H9 (cell line): ENCODE results near the gene CRMP1. TPM values are rescaled to one million over a fixed set of nuclear protein-coding genes. Genes with fewer than 3 reads are reported as not detected.

ENCODE experiments used
- DNase-seq: peaks from one replicate; pipeline ENCODE4 v3.0.0-alpha.2; 2017
- H2AFZ ChIP-seq: one replicate; pipeline ENCODE4 v1.6.1; 2013; ENCODE audit warnings: mild to moderate bottlenecking, low read length, control low read depth, moderate library complexity
- H2AK5ac ChIP-seq: 2 replicates; pipeline ENCODE4 v1.6.1; 2013; ENCODE audit warnings: low read length, control low read depth, mixed read lengths; ENCODE audit not compliant: insufficient read length
- H2BK120ac ChIP-seq: one replicate; pipeline ENCODE4 v1.6.1; 2013; ENCODE audit warnings: low read depth, mild to moderate bottlenecking, low read length, control low read depth, inconsistent platforms; ENCODE audit not compliant: poor library complexity, severe bottlenecking
- H2BK12ac ChIP-seq: 2 replicates; pipeline ENCODE4 v1.6.1; 2013; ENCODE audit warnings: low read length, control low read depth, mixed read lengths, low read depth; ENCODE audit not compliant: insufficient read length
- H2BK15ac ChIP-seq: 2 replicates; pipeline ENCODE4 v1.6.1; 2013; ENCODE audit warnings: low read depth, low read length, control low read depth
- H2BK20ac ChIP-seq: one replicate; pipeline ENCODE4 v1.6.1; 2013; ENCODE audit warnings: low read depth, mild to moderate bottlenecking, low read length, control low read depth, inconsistent platforms; ENCODE audit not compliant: poor library complexity, severe bottlenecking
- H2BK5ac ChIP-seq: 2 replicates; pipeline ENCODE4 v1.6.1; 2013; ENCODE audit warnings: low read length, control low read depth, mixed read lengths; ENCODE audit not compliant: insufficient read length
- H3K14ac ChIP-seq: 2 replicates; pipeline ENCODE4 v1.6.1; 2013; ENCODE audit warnings: low read length, control low read depth; ENCODE audit not compliant: insufficient read depth
- H3K18ac ChIP-seq: 2 replicates; pipeline ENCODE4 v1.6.1; 2013; ENCODE audit warnings: low read depth, mild to moderate bottlenecking, mixed read lengths, low read length, control low read depth; ENCODE audit not compliant: insufficient read length
- H3K23ac ChIP-seq: 2 replicates; pipeline ENCODE4 v1.6.1; 2013; ENCODE audit warnings: low read length, control low read depth, mixed read lengths, low read depth; ENCODE audit not compliant: insufficient read length
- H3K23me2 ChIP-seq: 2 replicates; pipeline ENCODE4 v1.6.1; 2013; ENCODE audit warnings: low read depth, mild to moderate bottlenecking, mixed read lengths, low read length, control low read depth; ENCODE audit not compliant: insufficient read length, poor library complexity, severe bottlenecking
- H3K27ac ChIP-seq: 2 replicates; pipeline ENCODE4 v1.5.1; 2013; ENCODE audit warnings: low read length, control low read depth, mixed read lengths, low read depth; ENCODE audit not compliant: insufficient read length
- H3K27me3 ChIP-seq: 2 replicates; pipeline ENCODE4 v1.6.1; 2013; ENCODE audit warnings: low read length, control low read depth, inconsistent platforms; ENCODE audit not compliant: insufficient read depth
- H3K4ac ChIP-seq: 2 replicates; pipeline ENCODE4 v1.6.1; 2013; ENCODE audit warnings: low read depth, mild to moderate bottlenecking, control low read depth, inconsistent platforms, low read length, moderate library complexity
- H3K4me1 ChIP-seq: 2 replicates; pipeline ENCODE4 v1.6.1; 2013; ENCODE audit warnings: low read length, control low read depth, inconsistent platforms; ENCODE audit not compliant: insufficient read depth
- H3K4me2 ChIP-seq: 2 replicates; pipeline ENCODE4 v1.6.1; 2013; ENCODE audit warnings: low read length, control low read depth, mixed read lengths; ENCODE audit not compliant: insufficient read length, insufficient read depth
- H3K56ac ChIP-seq: 2 replicates; pipeline ENCODE4 v1.6.1; 2013; ENCODE audit warnings: low read depth, mild to moderate bottlenecking, mixed read lengths, low read length, control low read depth; ENCODE audit not compliant: insufficient read length
- H3K79me1 ChIP-seq: 2 replicates; pipeline ENCODE4 v1.6.1; 2013; ENCODE audit warnings: low read depth, mild to moderate bottlenecking, moderate library complexity, low read length, control low read depth, inconsistent platforms; ENCODE audit not compliant: insufficient read depth, poor library complexity, severe bottlenecking
- H3K79me2 ChIP-seq: 2 replicates; pipeline ENCODE4 v1.6.1; 2013; ENCODE audit warnings: low read length, control low read depth, inconsistent platforms; ENCODE audit not compliant: insufficient read depth
- H3K9ac ChIP-seq: 2 replicates; pipeline ENCODE4 v1.6.1; 2013; ENCODE audit warnings: low read length, control low read depth, mixed read lengths; ENCODE audit not compliant: insufficient read length; ENCODE audit errors: extremely low read depth
- H3K9me3 ChIP-seq: one replicate; pipeline ENCODE4 v1.6.1; 2013; ENCODE audit warnings: low read depth, low read length, inconsistent platforms; ENCODE audit not compliant: control insufficient read depth
- H3T11ph ChIP-seq: one replicate; pipeline ENCODE4 v1.6.1; 2013; ENCODE audit warnings: mild to moderate bottlenecking, low read length, control low read depth, inconsistent platforms
- H4K20me1 ChIP-seq: one replicate; pipeline ENCODE4 v1.6.1; 2013; ENCODE audit not compliant: control insufficient read depth, insufficient read length, insufficient read depth
- H4K5ac ChIP-seq: 2 replicates; pipeline ENCODE4 v1.6.1; 2013; ENCODE audit warnings: low read depth, mild to moderate bottlenecking, mixed read lengths, low read length, control low read depth; ENCODE audit not compliant: insufficient read length
- H4K8ac ChIP-seq: replicated peaks from 2 replicates; pipeline ENCODE4 v1.6.1; 2013; ENCODE audit warnings: low read length, control low read depth, mixed read lengths, low read depth; ENCODE audit not compliant: insufficient read length
- H4K91ac ChIP-seq: 2 replicates; pipeline ENCODE4 v1.6.1; 2013; ENCODE audit warnings: low read depth, mild to moderate bottlenecking, moderate library complexity, mixed read lengths, low read length, control low read depth; ENCODE audit not compliant: insufficient read length
- H3K27ac Mint-ChIP-seq, 3 experiments: 2 replicates in 2 of 3; 3 replicates in 1 of 3; pipeline ENCODE4 v1.8.0; 2020 to 2021; ENCODE audit warnings: mixed read lengths in 3 of 3, mild to moderate bottlenecking in 1 of 3, moderate library complexity in 1 of 3
- H3K27me3 Mint-ChIP-seq: 2 replicates; pipeline ENCODE4 v1.8.0; 2021; ENCODE audit warnings: low read depth, mild to moderate bottlenecking, moderate library complexity, mixed read lengths
- H3K36me3 Mint-ChIP-seq, 3 experiments: 2 replicates in 2 of 3; 3 replicates in 1 of 3; pipeline ENCODE4 v1.8.0; 2020 to 2021; ENCODE audit warnings: low read depth in 3 of 3, mixed read lengths in 3 of 3; ENCODE audit not compliant: insufficient read depth in 1 of 3
- H3K4me1 Mint-ChIP-seq, 2 experiments: 2 replicates each; pipeline ENCODE4 v1.8.0; 2020; ENCODE audit warnings: mixed read lengths in 2 of 2
- H3K4me3 Mint-ChIP-seq, 2 experiments: 2 replicates in 1 of 2; 3 replicates in 1 of 2; pipeline ENCODE4 v1.8.0; 2020 to 2021; ENCODE audit warnings: mild to moderate bottlenecking in 2 of 2, mixed read lengths in 2 of 2, moderate library complexity in 1 of 2
- H3K9me3 Mint-ChIP-seq, 2 experiments: 2 replicates in 1 of 2; 3 replicates in 1 of 2; pipeline ENCODE4 v1.8.0; 2020; ENCODE audit warnings: mild to moderate bottlenecking in 2 of 2, mixed read lengths in 2 of 2, moderate library complexity in 1 of 2
- CTCF ChIP-seq: fragments of 200-600 bp; sonication (generic); conservative IDR thresholded peaks from 3 replicates; pipeline ENCODE4 v1.8.0; 2021; ENCODE audit warnings: antibody characterized with exemption, mild to moderate bottlenecking
- WGBS: extraction: QIAGEN DNeasy Blood & Tissue Kit; methylation state at CpG from one replicate; pipeline ENCODE4 v1.1.7; 2013; ENCODE audit warnings: missing lambda C conversion rate, low lambda C conversion rate, mixed read lengths; ENCODE audit not compliant: insufficient read length; ENCODE audit errors: extremely low coverage; 5-methylcytosine and 5-hydroxymethylcytosine counted together
- total RNA-seq: library from RNA; stranded (reverse); gene quantifications from 2 replicates; pipeline ENCODE4 v1.2.1, GENCODE V29; 2021

The CRMP1 gene
- total RNA-seq, 1 experiment from 2014 or later, result 71.6 TPM

- Histone ChIP-seq H4K8ac (no peak overlapping the region), H3K27me3 (no peaks in the 10 kb centered on the region), H3K79me1 (no peaks in the 10 kb centered on the region), H2BK12ac (no peak overlapping the region), H4K5ac (no peak overlapping the region), H3K14ac (no peak overlapping the region), H2BK120ac (no peak overlapping the region), H2BK20ac (no peak overlapping the region), H3K18ac (no peak overlapping the region), H4K91ac (no peak overlapping the region), H3K9ac (no peak overlapping the region), H2BK5ac (no peak overlapping the region), H3K79me2 (no peaks in the 10 kb centered on the region), H3K27ac (no peak overlapping the region), H2AFZ (no peak overlapping the region), H3K23me2 (no peaks in the 10 kb centered on the region), H3K56ac (no peak overlapping the region), H3K9me3 (no peaks in the 10 kb centered on the region), H3K23ac (no peak overlapping the region), H3T11ph (no peak overlapping the region), H2AK5ac (no peak overlapping the region), H3K4ac (no peak overlapping the region), H4K20me1 (no peaks in the 10 kb centered on the region), H2BK15ac (no peak overlapping the region), H3K4me1 (peaks cover 3% of the 10 kb centered on the region; the same call in 1 of the 2 replicates), H3K4me2 (no peak overlapping the region)
- Mint-ChIP-seq H3K4me3 (no peak overlapping the region), H3K36me3 (no peaks in the 10 kb centered on the region), H3K27me3 (peaks cover 36% of the 10 kb centered on the region), H3K4me1 (peaks cover 15 to 21% of the 10 kb centered on the region in 2 experiments), H3K9me3 (no peaks in the 10 kb centered on the region), H3K27ac (no peak overlapping the region)
- WGBS, result no CpG with 5 or more reads among the region's 8 CpGs
- no peak for TF ChIP-seq CTCF
- DNase-seq, result no peak
These were observed 37.6 kb upstream of the CRMP1 start for GRCh38 chr4:5930456-5930855.
